HL-60 (cell line): ENCODE data around the gene KAZN.

Source experiments
- DNase-seq, 2 experiments: peaks; one replicate each; pipeline ENCODE4 v3.0.0-alpha.2; 2010 to 2020; ENCODE audit warnings: low read depth in 1 of 2, low spot score in 1 of 2
- H3K27ac ChIP-seq: fragments of 250-450 bp; sonication (Bioruptor Pico); replicated peaks from 2 replicates; pipeline ENCODE4 v1.5.1; 2020; ENCODE audit warnings: mild to moderate bottlenecking, moderate library complexity
- H3K27me3 ChIP-seq: fragments of 250-450 bp; sonication (Bioruptor Pico); 2 replicates; pipeline ENCODE4 v1.5.1; 2021; ENCODE audit warnings: mild to moderate bottlenecking, moderate library complexity; ENCODE audit not compliant: insufficient read depth, poor library complexity, severe bottlenecking
- H3K4me3 ChIP-seq: replicated peaks from 2 replicates; pipeline ENCODE4 v1.5.1; 2011; ENCODE audit warnings: mild to moderate bottlenecking, control low read depth, low read length; ENCODE audit not compliant: insufficient read depth
- GABPA ChIP-seq: IDR thresholded peaks from 2 replicates; pipeline ENCODE4 v1.6.1; 2012; ENCODE audit warnings: low read depth
- POLR2AphosphoS5 ChIP-seq: IDR thresholded peaks from 2 replicates; pipeline ENCODE4 v1.6.1; 2012; ENCODE audit warnings: low read depth
- SPI1 ChIP-seq: IDR thresholded peaks from 2 replicates; pipeline ENCODE4 v1.6.1; 2012; ENCODE audit warnings: low read depth, mild to moderate bottlenecking, borderline replicate concordance
- TF ChIP-seq, protein P1 (sequence below): IDR thresholded peaks from one replicate; pipeline ENCODE4 v1.5.1; 2011; ENCODE audit warnings: low read length, control low read depth, inconsistent platforms; ENCODE audit not compliant: insufficient read depth
- TF ChIP-seq, protein P2 (sequence below): IDR thresholded peaks from 2 replicates; pipeline ENCODE4 v1.6.1; 2012; ENCODE audit warnings: low read depth; ENCODE audit not compliant: insufficient replicate concordance

The KAZN gene

DNA sequence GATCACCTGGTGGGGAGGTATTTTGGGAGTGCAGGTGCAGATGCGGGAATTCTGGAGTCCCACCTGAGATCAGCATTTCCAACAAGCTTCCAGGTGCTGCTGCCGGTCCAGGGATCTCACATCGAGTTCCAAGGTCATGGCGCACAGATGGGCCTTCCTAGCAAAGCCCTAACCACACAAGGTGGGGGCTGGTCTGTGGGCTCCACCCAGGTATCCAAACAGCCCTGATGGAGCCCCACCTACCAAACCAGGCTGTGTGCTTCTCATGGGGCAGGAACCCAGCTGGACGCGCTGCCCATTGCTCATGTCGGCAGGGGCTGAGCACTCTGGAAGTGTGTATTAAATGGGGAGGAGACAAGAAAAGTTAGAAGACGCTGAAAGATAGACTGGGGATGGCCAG lies 520.1 kb downstream of the KAZN start:
- no peak for DNase-seq
- no peak overlapping the region for H3K4me3 ChIP-seq
- no peaks in the 10 kb centered on the region for H3K27me3 ChIP-seq
- H3K27ac ChIP-seq = no peak overlapping the region
- no peak for TF ChIP-seq SPI1
- TF ChIP-seq GABPA = no peak
- no peak for TF ChIP-seq POLR2AphosphoS5
- TF ChIP-seq, protein P1, sequence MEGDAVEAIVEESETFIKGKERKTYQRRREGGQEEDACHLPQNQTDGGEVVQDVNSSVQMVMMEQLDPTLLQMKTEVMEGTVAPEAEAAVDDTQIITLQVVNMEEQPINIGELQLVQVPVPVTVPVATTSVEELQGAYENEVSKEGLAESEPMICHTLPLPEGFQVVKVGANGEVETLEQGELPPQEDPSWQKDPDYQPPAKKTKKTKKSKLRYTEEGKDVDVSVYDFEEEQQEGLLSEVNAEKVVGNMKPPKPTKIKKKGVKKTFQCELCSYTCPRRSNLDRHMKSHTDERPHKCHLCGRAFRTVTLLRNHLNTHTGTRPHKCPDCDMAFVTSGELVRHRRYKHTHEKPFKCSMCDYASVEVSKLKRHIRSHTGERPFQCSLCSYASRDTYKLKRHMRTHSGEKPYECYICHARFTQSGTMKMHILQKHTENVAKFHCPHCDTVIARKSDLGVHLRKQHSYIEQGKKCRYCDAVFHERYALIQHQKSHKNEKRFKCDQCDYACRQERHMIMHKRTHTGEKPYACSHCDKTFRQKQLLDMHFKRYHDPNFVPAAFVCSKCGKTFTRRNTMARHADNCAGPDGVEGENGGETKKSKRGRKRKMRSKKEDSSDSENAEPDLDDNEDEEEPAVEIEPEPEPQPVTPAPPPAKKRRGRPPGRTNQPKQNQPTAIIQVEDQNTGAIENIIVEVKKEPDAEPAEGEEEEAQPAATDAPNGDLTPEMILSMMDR = no peak
- TF ChIP-seq, protein P2, sequence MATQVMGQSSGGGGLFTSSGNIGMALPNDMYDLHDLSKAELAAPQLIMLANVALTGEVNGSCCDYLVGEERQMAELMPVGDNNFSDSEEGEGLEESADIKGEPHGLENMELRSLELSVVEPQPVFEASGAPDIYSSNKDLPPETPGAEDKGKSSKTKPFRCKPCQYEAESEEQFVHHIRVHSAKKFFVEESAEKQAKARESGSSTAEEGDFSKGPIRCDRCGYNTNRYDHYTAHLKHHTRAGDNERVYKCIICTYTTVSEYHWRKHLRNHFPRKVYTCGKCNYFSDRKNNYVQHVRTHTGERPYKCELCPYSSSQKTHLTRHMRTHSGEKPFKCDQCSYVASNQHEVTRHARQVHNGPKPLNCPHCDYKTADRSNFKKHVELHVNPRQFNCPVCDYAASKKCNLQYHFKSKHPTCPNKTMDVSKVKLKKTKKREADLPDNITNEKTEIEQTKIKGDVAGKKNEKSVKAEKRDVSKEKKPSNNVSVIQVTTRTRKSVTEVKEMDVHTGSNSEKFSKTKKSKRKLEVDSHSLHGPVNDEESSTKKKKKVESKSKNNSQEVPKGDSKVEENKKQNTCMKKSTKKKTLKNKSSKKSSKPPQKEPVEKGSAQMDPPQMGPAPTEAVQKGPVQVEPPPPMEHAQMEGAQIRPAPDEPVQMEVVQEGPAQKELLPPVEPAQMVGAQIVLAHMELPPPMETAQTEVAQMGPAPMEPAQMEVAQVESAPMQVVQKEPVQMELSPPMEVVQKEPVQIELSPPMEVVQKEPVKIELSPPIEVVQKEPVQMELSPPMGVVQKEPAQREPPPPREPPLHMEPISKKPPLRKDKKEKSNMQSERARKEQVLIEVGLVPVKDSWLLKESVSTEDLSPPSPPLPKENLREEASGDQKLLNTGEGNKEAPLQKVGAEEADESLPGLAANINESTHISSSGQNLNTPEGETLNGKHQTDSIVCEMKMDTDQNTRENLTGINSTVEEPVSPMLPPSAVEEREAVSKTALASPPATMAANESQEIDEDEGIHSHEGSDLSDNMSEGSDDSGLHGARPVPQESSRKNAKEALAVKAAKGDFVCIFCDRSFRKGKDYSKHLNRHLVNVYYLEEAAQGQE = no peak

DNA sequence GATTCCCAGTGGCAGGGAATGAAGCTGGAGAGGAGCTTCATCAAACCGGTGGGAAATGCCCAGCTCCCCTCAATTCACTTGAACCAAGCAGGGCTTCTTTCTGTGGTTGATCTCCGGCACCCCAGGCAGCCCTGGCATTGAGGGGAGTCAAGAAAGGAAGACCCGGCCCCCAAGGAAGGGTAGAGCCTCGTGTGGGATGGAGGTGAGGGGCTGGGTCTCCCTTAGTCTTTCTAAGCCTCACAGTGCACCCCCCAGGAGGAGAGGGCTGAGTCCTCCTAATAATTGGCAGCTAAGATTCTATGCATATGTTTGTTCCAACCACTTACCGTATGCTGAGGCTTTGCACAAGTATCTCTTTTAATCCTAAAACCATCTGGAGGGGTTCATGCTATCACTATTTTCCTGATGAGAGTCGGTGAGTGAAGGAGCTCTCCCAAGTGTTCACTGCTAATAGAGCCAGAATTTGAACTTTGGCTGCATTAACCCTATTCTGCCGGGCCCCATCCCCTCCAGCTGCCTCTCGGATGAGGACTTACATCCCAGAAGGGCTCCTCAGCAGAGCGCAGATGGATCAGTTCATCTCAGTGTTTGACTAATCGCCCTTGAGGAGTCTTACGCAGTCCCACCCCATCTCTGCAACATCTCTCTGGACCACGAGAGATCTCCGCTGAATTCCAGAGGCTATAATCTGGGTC lies 521.9 kb downstream of the KAZN start:
- H3K4me3 ChIP-seq = no peak overlapping the region
- TF ChIP-seq, protein P2 = no peak
- TF ChIP-seq GABPA (no peak), POLR2AphosphoS5 (no peak), SPI1 (no peak)
- TF ChIP-seq, protein P1 = no peak
- no peak for DNase-seq
- H3K27me3 ChIP-seq = no peaks in the 10 kb centered on the region
- no peak overlapping the region for H3K27ac ChIP-seq

DNA sequence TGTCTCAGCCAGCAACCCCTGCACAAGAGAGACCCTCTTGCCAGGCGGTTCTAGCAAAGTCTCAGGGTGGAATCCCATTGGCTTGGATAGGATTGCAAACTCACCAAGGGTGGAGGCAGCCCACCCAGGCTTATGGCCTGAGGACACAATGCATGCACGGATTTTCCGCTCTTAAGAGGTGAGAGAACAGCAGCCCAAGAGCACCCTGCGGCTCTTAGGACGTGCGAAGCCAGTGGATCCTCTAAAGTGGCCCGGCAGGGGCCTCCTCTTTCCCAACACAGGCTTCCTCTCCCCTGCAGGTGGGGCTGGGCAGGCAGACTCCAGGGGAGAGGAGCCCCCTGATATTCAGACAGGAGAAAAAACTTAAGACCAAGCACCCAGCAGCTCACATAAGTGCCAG lies 523.8 kb downstream of the KAZN start:
- Histone ChIP-seq H3K27ac (no peak overlapping the region), H3K27me3 (no peaks in the 10 kb centered on the region), H3K4me3 (no peak overlapping the region)
- TF ChIP-seq, protein P2 = no peak
- TF ChIP-seq, protein P1 = no peak
- TF ChIP-seq POLR2AphosphoS5 (no peak), SPI1 (no peak), GABPA (no peak)
- no peak for DNase-seq
